ENCODE results near the gene INTS11.

- TF ChIP-seq CTCF (IDR thresholded peaks at IDR 0.05) (no peak), POLR2A (IDR thresholded peaks at IDR 0.05) (no peak)
Observed at GRCh38 chr1:1373815-1374588, 49.5 kb upstream of the INTS11 start.

Measured in right lobe of liver (tissue), 4 donors.